Anterior cingulate cortex (tissue), 58 donors: ENCODE results near the gene EHBP1.
"Not testable (repeated sequence)": the region's sequence is repeated elsewhere in the genome, so short reads cannot be mapped to it uniquely, and the experiment has no call there.

Source experiments
- DNase-seq, 58 donors: peaks; one replicate each; lab custom pipeline; 2025; lab: John Stamatoyannopoulos, UW

The EHBP1 gene

GRCh38 chr2:63057249-63058143, 352.0 kb downstream of the EHBP1 start:
- no peak for DNase-seq

- no peak for DNase-seq
Measured at GRCh38 chr2:63058144-63058920, 352.8 kb downstream of the EHBP1 start.

GRCh38 chr2:63058921-63059792, 353.6 kb downstream of the EHBP1 start:
- DNase-seq = no peak

- DNase-seq = no peak
Measured at GRCh38 chr2:63059793-63060471, 354.4 kb downstream of the EHBP1 start.

- no peak for DNase-seq
Measured at GRCh38 chr2:63060472-63060991, 355.0 kb downstream of the EHBP1 start.

- DNase-seq = no peak
Measured at GRCh38 chr2:63064197-63064596, 358.7 kb downstream of the EHBP1 start.

GRCh38 chr2:63064661-63065060, 359.1 kb downstream of the EHBP1 start:
- DNase-seq = no peak

GRCh38 chr2:63066265-63066664, 360.8 kb downstream of the EHBP1 start:
- no peak for DNase-seq

- no peak for DNase-seq
Measured at GRCh38 chr2:63066838-63067237, 361.3 kb downstream of the EHBP1 start.

GRCh38 chr2:63071664-63072063, 366.2 kb downstream of the EHBP1 start:
- DNase-seq = no peak

GRCh38 chr2:63073994-63074393, 368.5 kb downstream of the EHBP1 start:
- DNase-seq = no peak

- DNase-seq = not testable (repeated sequence)
Measured at GRCh38 chr2:63074399-63074798, 368.9 kb downstream of the EHBP1 start.

- no peak for DNase-seq
Measured at GRCh38 chr2:63078852-63079606, 373.5 kb downstream of the EHBP1 start.

GRCh38 chr2:63081404-63081803, 375.9 kb downstream of the EHBP1 start:
- no peak for DNase-seq

GRCh38 chr2:63086687-63087086, 381.2 kb downstream of the EHBP1 start:
- DNase-seq = no peak

- no peak for DNase-seq
Measured at GRCh38 chr2:63092401-63092800, 386.9 kb downstream of the EHBP1 start.

- no peak for DNase-seq
Measured at GRCh38 chr2:63092857-63093256, 387.3 kb downstream of the EHBP1 start.

GRCh38 chr2:63093502-63093901, 388.0 kb downstream of the EHBP1 start:
- DNase-seq = no peak
